Islet of Langerhans (tissue), 1 donor: Measurements from ENCODE around the gene GCC2.
"Not testable (repeated sequence)": the region's sequence is repeated elsewhere in the genome, so short reads cannot be mapped to it uniquely, and the experiment has no call there.

Experiments
- FAIRE-seq: peaks from one replicate; lab custom pipeline; 2011; peaks lifted over from hg19 to GRCh38; lab: Jason Lieb, UNC

Gene GCC2

GRCh38 chr2:108524688-108525087 lies 75.7 kb downstream of the GCC2 start:
- FAIRE-seq: not testable (repeated sequence)

GRCh38 chr2:108525258-108525657 lies 76.3 kb downstream of the GCC2 start:
- FAIRE-seq: not testable (repeated sequence)

GRCh38 chr2:108531674-108532055 lies 82.7 kb downstream of the GCC2 start:
- no peak for FAIRE-seq

- no peak for FAIRE-seq
These were observed 85.0 kb downstream of the GCC2 start, which contains the start of gene LIMS1 for GRCh38 chr2:108533832-108534583. TSS of gene LIMS1 (plus strand) at chr2:108534470. CDS start at chr2:108534563, 93 bp downstream.

- FAIRE-seq: no peak
These were observed 85.8 kb downstream of the GCC2 start for GRCh38 chr2:108534584-108535356.

GRCh38 chr2:108535357-108535631 lies 86.3 kb downstream of the GCC2 start:
- no peak for FAIRE-seq

- FAIRE-seq: no peak
These were observed 87.3 kb downstream of the GCC2 start for GRCh38 chr2:108536133-108536780.

- no peak for FAIRE-seq
These were observed 87.9 kb downstream of the GCC2 start for GRCh38 chr2:108536911-108537310.

GRCh38 chr2:108538000-108538625 lies 89.1 kb downstream of the GCC2 start:
- no peak for FAIRE-seq

- no peak for FAIRE-seq
These were observed 92.4 kb downstream of the GCC2 start for GRCh38 chr2:108541451-108541850.

GRCh38 chr2:108542071-108542470 lies 93.1 kb downstream of the GCC2 start:
- FAIRE-seq: no peak

- no peak for FAIRE-seq
These were observed 98.6 kb downstream of the GCC2 start for GRCh38 chr2:108547606-108548005.

- FAIRE-seq: no peak
These were observed 99.4 kb downstream of the GCC2 start for GRCh38 chr2:108548208-108549003.

GRCh38 chr2:108552566-108552965 lies 103.6 kb downstream of the GCC2 start:
- FAIRE-seq: no peak

GRCh38 chr2:108553209-108553919 lies 104.4 kb downstream of the GCC2 start:
- no peak for FAIRE-seq

GRCh38 chr2:108554528-108554927 lies 105.5 kb downstream of the GCC2 start:
- no peak for FAIRE-seq

- FAIRE-seq: no peak
These were observed 106.6 kb downstream of the GCC2 start for GRCh38 chr2:108555572-108555971.

- not testable (repeated sequence) for FAIRE-seq
These were observed 107.6 kb downstream of the GCC2 start for GRCh38 chr2:108556581-108556980.
